H1 (cell line): ENCODE data around the gene SLX4IP. TPM values are rescaled to one million over a fixed set of nuclear protein-coding genes. Genes with fewer than 3 reads are reported as not detected.

Experiments used
- CTCF ChIA-PET: fragments of 300-600 bp; sonication (Branson Sonifier 250); formaldehyde crosslinking; loops from one replicate; lab custom pipeline; 2021; ENCODE audit not compliant: partially characterized antibody; lab: Charles Lee
- POLR2A ChIA-PET: fragments of 300-600 bp; sonication (Branson Sonifier 250); formaldehyde crosslinking; loops from one replicate; lab custom pipeline; 2021; ENCODE audit warnings: inconsistent platforms; ENCODE audit not compliant: partially characterized antibody; lab: Charles Lee
- DNase-seq, 2 experiments: peaks; one replicate each; pipeline versions ENCODE4 v3.0.0 to v3.0.0-alpha.2; 2010 to 2022; ENCODE audit warnings: low spot score in 2 of 2, low read depth in 1 of 2, mixed read lengths in 1 of 2
- FAIRE-seq: peaks from 2 replicates; lab custom pipeline; 2011; peaks lifted over from hg19 to GRCh38; lab: Jason Lieb, UNC
- H2AFZ ChIP-seq: 2 replicates; pipeline ENCODE4 v1.8.1; 2012; ENCODE audit warnings: low read length, inconsistent platforms
- H2AK5ac ChIP-seq: 2 replicates; pipeline ENCODE4 v1.6.1; 2013; ENCODE audit warnings: low read depth, low read length
- H2BK120ac ChIP-seq: replicated peaks from 2 replicates; pipeline ENCODE3; 2013; ENCODE audit warnings: low read depth, low read length, inconsistent platforms
- H2BK12ac ChIP-seq: 2 replicates; pipeline ENCODE4 v1.6.1; 2013; ENCODE audit warnings: low read depth, low read length
- H2BK15ac ChIP-seq: 2 replicates; pipeline ENCODE4 v1.6.1; 2013; ENCODE audit warnings: low read length
- H2BK20ac ChIP-seq: 2 replicates; pipeline ENCODE4 v1.6.1; 2013; ENCODE audit warnings: low read length
- H2BK5ac ChIP-seq: 2 replicates; pipeline ENCODE4 v1.6.1; 2013; ENCODE audit warnings: low read depth, low read length
- H3K14ac ChIP-seq: 2 replicates; pipeline ENCODE4 v1.6.1; 2013; ENCODE audit warnings: inconsistent platforms; ENCODE audit not compliant: insufficient read length
- H3K18ac ChIP-seq: 2 replicates; pipeline ENCODE4 v1.6.1; 2013; ENCODE audit warnings: low read length; ENCODE audit errors: extremely low read depth
- H3K23ac ChIP-seq: 2 replicates; pipeline ENCODE4 v1.6.1; 2013; ENCODE audit warnings: inconsistent platforms; ENCODE audit not compliant: insufficient read length
- H3K23me2 ChIP-seq: 2 replicates; pipeline ENCODE4 v1.6.1; 2013; ENCODE audit warnings: low read depth, low read length
- H3K27ac ChIP-seq: 2 replicates; pipeline ENCODE4 v1.6.1; 2011; ENCODE audit warnings: low read depth, low read length, inconsistent platforms
- H3K27me3 ChIP-seq, 4 experiments: replicated peaks in 1 of 4; 1 replicate in 1 of 4; 2 replicates in 3 of 4; pipeline versions ENCODE4 v1.6.1 to v1.8.1; 2011 to 2013; ENCODE audit warnings: low read length in 3 of 4, mild to moderate bottlenecking in 3 of 4, inconsistent platforms in 2 of 4, mixed read lengths in 2 of 4, moderate library complexity in 1 of 4; ENCODE audit not compliant: control insufficient read depth in 3 of 4, insufficient read depth in 3 of 4; ENCODE audit errors: extremely low read depth in 1 of 4
- H3K36me3 ChIP-seq, 4 experiments: 2 replicates each; pipeline versions ENCODE4 v1.6.1 to v1.8.1; 2011 to 2013; ENCODE audit warnings: mild to moderate bottlenecking in 4 of 4, low read length in 3 of 4, moderate library complexity in 2 of 4, control low read depth in 1 of 4, inconsistent platforms in 1 of 4; ENCODE audit not compliant: insufficient read depth in 4 of 4, control insufficient read depth in 2 of 4
- H3K4ac ChIP-seq: replicated peaks from 2 replicates; pipeline ENCODE3; 2013; ENCODE audit warnings: low read length, low read depth, mixed read lengths, inconsistent platforms; ENCODE audit not compliant: insufficient read length
- H3K4me1 ChIP-seq, 4 experiments: replicated peaks in 1 of 4; 1 replicate in 1 of 4; 2 replicates in 3 of 4; pipeline versions ENCODE4 v1.6.1 to v1.8.1; 2011 to 2013; ENCODE audit warnings: low read length in 3 of 4, inconsistent platforms in 2 of 4, mixed read lengths in 1 of 4; ENCODE audit not compliant: insufficient read depth in 4 of 4, control insufficient read depth in 3 of 4
- H3K4me2 ChIP-seq, 2 experiments: 2 replicates each; pipeline versions ENCODE4 v1.6.1 to v1.8.1; 2011 to 2013; ENCODE audit warnings: low read depth in 2 of 2, low read length in 2 of 2, control low read depth in 1 of 2, inconsistent platforms in 1 of 2, mild to moderate bottlenecking in 1 of 2; ENCODE audit not compliant: insufficient read depth in 1 of 2
- H3K4me3 ChIP-seq, 4 experiments: fragments of 200-600, 300-600 bp in 1 of 4; sonication (generic), shearing (Covaris generic), sonication (Bioruptor Twin) in 1 of 4; 2 replicates each; pipeline versions ENCODE4 v1.5.1 to v1.8.1; 2011 to 2016; ENCODE audit warnings: low read length in 4 of 4, low read depth in 3 of 4, control low read depth in 2 of 4, inconsistent platforms in 2 of 4, mild to moderate bottlenecking in 2 of 4, mixed read lengths in 1 of 4, moderate library complexity in 1 of 4; ENCODE audit not compliant: insufficient read depth in 2 of 4; ENCODE audit errors: extremely low read depth in 1 of 4
- H3K56ac ChIP-seq: replicated peaks from 2 replicates; pipeline ENCODE3; 2013; ENCODE audit warnings: low read depth, mild to moderate bottlenecking, mixed read lengths, low read length, inconsistent platforms; ENCODE audit not compliant: insufficient read length
- H3K79me1 ChIP-seq: 2 replicates; pipeline ENCODE4 v1.6.1; 2013; ENCODE audit warnings: low read depth, low read length, control low read depth
- H3K79me2 ChIP-seq, 2 experiments: 2 replicates each; pipeline versions ENCODE4 v1.6.1 to v1.8.1; 2012 to 2013; ENCODE audit warnings: low read length in 2 of 2, mild to moderate bottlenecking in 2 of 2, inconsistent platforms in 1 of 2; ENCODE audit not compliant: insufficient read depth in 2 of 2, control insufficient read depth in 1 of 2
- H3K9ac ChIP-seq, 4 experiments: replicated peaks in 1 of 4; 1 replicate in 1 of 4; 2 replicates in 3 of 4; pipeline versions ENCODE4 v1.6.1 to v1.8.1; 2011 to 2013; ENCODE audit warnings: low read depth in 3 of 4, low read length in 3 of 4, control low read depth in 2 of 4, mild to moderate bottlenecking in 2 of 4, moderate library complexity in 2 of 4, inconsistent platforms in 1 of 4; ENCODE audit errors: extremely low read depth in 1 of 4
- H3K9me3 ChIP-seq, 2 experiments: 2 replicates each; pipeline versions ENCODE4 v1.6.1 to v1.8.1; 2012 to 2013; ENCODE audit warnings: mild to moderate bottlenecking in 2 of 2, moderate library complexity in 2 of 2, control low read depth in 1 of 2, inconsistent platforms in 1 of 2, low read depth in 1 of 2, low read length in 1 of 2, mixed read lengths in 1 of 2; ENCODE audit not compliant: insufficient read depth in 2 of 2
- H4K20me1 ChIP-seq, 2 experiments: replicated peaks in 1 of 2; 2 replicates each; pipeline versions ENCODE3 to v1.8.1; 2011 to 2013; ENCODE audit warnings: inconsistent platforms in 2 of 2, low read length in 2 of 2, mild to moderate bottlenecking in 1 of 2; ENCODE audit not compliant: insufficient read depth in 2 of 2, control insufficient read depth in 1 of 2
- H4K5ac ChIP-seq: 2 replicates; pipeline ENCODE4 v1.6.1; 2013; ENCODE audit warnings: low read length, low read depth, mixed read lengths, inconsistent platforms; ENCODE audit not compliant: insufficient read length
- H4K8ac ChIP-seq: 2 replicates; pipeline ENCODE4 v1.8.0; 2013; ENCODE audit warnings: mild to moderate bottlenecking, moderate library complexity, low read length, inconsistent platforms; ENCODE audit not compliant: insufficient read depth; ENCODE audit errors: extremely low read depth
- H4K91ac ChIP-seq: replicated peaks from 2 replicates; pipeline ENCODE3; 2013; ENCODE audit warnings: low read length, mixed read lengths, inconsistent platforms; ENCODE audit not compliant: insufficient read length
- CBX5 ChIP-seq: fragments of 300-800, 300-1000 bp; sonication (generic); IDR thresholded peaks from 2 replicates; pipeline ENCODE4 v1.7.1; 2016; ENCODE audit warnings: antibody characterized with exemption, low read length, low read depth
- E2F6 ChIP-seq: IDR thresholded peaks from 2 replicates; pipeline ENCODE4 v1.6.1; 2012; ENCODE audit warnings: inconsistent platforms
- WGBS, 2 experiments: shearing (Covaris generic) in 1 of 2; methylation state at CpG; one replicate each; pipeline versions ENCODE4 v1.1.6 to v1.1.7; 2013 to 2015; ENCODE audit warnings: low lambda C conversion rate in 2 of 2, mixed read lengths in 2 of 2, inconsistent platforms in 1 of 2, low coverage in 1 of 2, missing lambda C conversion rate in 1 of 2; ENCODE audit not compliant: insufficient replicate concordance in 2 of 2, insufficient coverage in 1 of 2, insufficient read length in 1 of 2; ENCODE audit errors: extremely low coverage in 1 of 2, missing lambda C conversion rate in 1 of 2; 5-methylcytosine and 5-hydroxymethylcytosine counted together
- polyA plus RNA-seq, 7 experiments: library from polyadenylated mRNA; depleted of rRNA in 3 of 7; stranded (reverse) in 5 of 7; unstranded in 2 of 7; fragments of >200 nt in 5 of 7; fragments of 200-250 nt in 2 of 7; gene quantifications; 1 replicate in 5 of 7; 2 replicates in 1 of 7; 4 replicates in 1 of 7; pipeline versions ENCODE4 v1.2.1 to v1.2.3, GENCODE V29; 2011 to 2013; ENCODE audit warnings: missing spikeins in 2 of 7, mixed read lengths in 2 of 7
- total RNA-seq: library from RNA; stranded (reverse); fragmentation: NEBNext Ultra II Directional; extraction: Animal tissue kit (Norgen Biotek cat#: 25700); gene quantifications from 2 replicates; pipeline ENCODE4 v1.2.1, GENCODE V29; 2021

The SLX4IP gene
- total and polyA plus RNA-seq, 2 of the 8 experiments (the other 6 are each of a cell fraction or from before 2014, with no cell fraction given): 2.4 to 8.7 TPM

- Histone ChIP-seq H3K23me2 (no peaks in the 10 kb centered on the region), H3K14ac (no peak overlapping the region), H3K9me3 (no peaks in the 10 kb centered on the region), H3K4me1 (peaks cover 5 to 12% (median 8%) of the 10 kb centered on the region in 4 experiments), H3K36me3 (no peaks in the 10 kb centered on the region), H3K23ac (no peak overlapping the region), H4K5ac (no peak overlapping the region), H3K4me2 (no peak overlapping the region), H3K27me3 (no peaks in the 10 kb centered on the region), H4K20me1 (no peaks in the 10 kb centered on the region), H3K56ac (no peak overlapping the region), H3K18ac (no peak overlapping the region), H2BK20ac (no peak overlapping the region), H3K9ac (no peak overlapping the region), H3K27ac (no peak overlapping the region), H3K4ac (no peak overlapping the region), H3K79me1 (peaks cover 2% of the 10 kb centered on the region; the same call in 1 of the 2 replicates)
- ChIA-PET CTCF (interaction anchor here (1.1 to 3.3 kb wide), 8 partner anchors 8 to 545 kb away, joined by 3 to 17 read pairs (median 5); no protein-coding TSS in a partner anchor), POLR2A (no interaction called here)
- DNase-seq: no peak
- WGBS, 2 experiments: 84% methylated on average over 8 of the region's 8 CpGs; no CpG with 5 or more reads in 1 of the 2 experiments
- TF ChIP-seq E2F6: peak; percentile 74
- TF ChIP-seq CBX5: no peak
- TF ChIP-seq, all 59 proteins: peak for 1
- peaks cover 0 to 10% of the 10 kb centered on the region in 2 experiments; a peak in 1 of 4 replicates for H3K79me2 ChIP-seq
- no peak overlapping the region for H2BK12ac ChIP-seq
- H2BK5ac ChIP-seq: no peak overlapping the region
- H4K91ac ChIP-seq: no peak overlapping the region
- H2AK5ac ChIP-seq: no peak overlapping the region
- H4K8ac ChIP-seq: no peak overlapping the region
- no peak overlapping the region for H2AFZ ChIP-seq
- no peak overlapping the region for H2BK15ac ChIP-seq
- FAIRE-seq: no peak
- H3K4me3 ChIP-seq: no peak overlapping the region
- no peak overlapping the region for H2BK120ac ChIP-seq
Measured at GRCh38 chr20:10522328-10522727, 87.2 kb downstream of the SLX4IP start.
